SU-DHL-6 (cell line): Measurements from ENCODE around the gene INSC.

Source experiments
- H2AFZ ChIP-seq: fragments of 200-600 bp; sonication (generic); 2 replicates; pipeline ENCODE4 v1.6.1; 2014; ENCODE audit warnings: low read depth, mild to moderate bottlenecking, moderate library complexity, mixed read lengths, antibody characterized with exemption, low read length; ENCODE audit not compliant: severe bottlenecking
- H3F3A ChIP-seq: fragments of 200-600 bp; shearing (Covaris generic); 2 replicates; pipeline ENCODE4 v1.6.0; 2016; ENCODE audit warnings: antibody characterized with exemption, mild to moderate bottlenecking; ENCODE audit not compliant: insufficient read depth
- H3K27ac ChIP-seq: fragments of 200-600 bp; sonication (generic); 2 replicates; pipeline ENCODE4 v1.5.1; 2016; ENCODE audit warnings: low read depth, mild to moderate bottlenecking, low read length, moderate library complexity, mixed read lengths
- H3K27me3 ChIP-seq: fragments of 200-600 bp; sonication (generic), shearing (Covaris generic); 2 replicates; pipeline ENCODE4 v1.6.0; 2014; ENCODE audit warnings: mild to moderate bottlenecking, low read length
- H3K36me3 ChIP-seq: fragments of 200-600 bp; sonication (generic); 2 replicates; pipeline ENCODE4 v1.6.1; 2014; ENCODE audit warnings: mild to moderate bottlenecking, low read length, mixed read lengths
- H3K4me2 ChIP-seq: fragments of 300-600, 200-600 bp; shearing (Covaris generic), sonication (generic); 2 replicates; pipeline ENCODE4 v1.6.0; 2014; ENCODE audit warnings: low read length, low read depth, mild to moderate bottlenecking; ENCODE audit not compliant: poor library complexity, severe bottlenecking
- H3K4me3 ChIP-seq: fragments of 200-600 bp; sonication (generic); 2 replicates; pipeline ENCODE4 v1.5.1; 2014; ENCODE audit warnings: antibody characterized with exemption, low read length, mild to moderate bottlenecking, mixed read lengths; ENCODE audit not compliant: insufficient read depth, poor library complexity, severe bottlenecking
- H3K79me2 ChIP-seq: fragments of 200-600 bp; sonication (generic); 2 replicates; pipeline ENCODE4 v1.6.1; 2014; ENCODE audit warnings: mild to moderate bottlenecking, low read length, moderate library complexity; ENCODE audit not compliant: insufficient read depth
- H3K9ac ChIP-seq: fragments of 200-600 bp; sonication (generic); 2 replicates; pipeline ENCODE4 v1.7.0; 2014; ENCODE audit warnings: mild to moderate bottlenecking, low read length
- H3K9me2 ChIP-seq: fragments of 200-600 bp; sonication (generic); replicated peaks from 2 replicates; pipeline ENCODE4 v1.6.1; 2014; ENCODE audit warnings: low read length; ENCODE audit not compliant: insufficient read depth
- H3K9me3 ChIP-seq: fragments of 200-600 bp; sonication (generic); 2 replicates; pipeline ENCODE4 v1.6.1; 2014; ENCODE audit warnings: low read length, mixed read lengths; ENCODE audit not compliant: insufficient read depth
- H4K20me1 ChIP-seq: fragments of 200-600 bp; sonication (generic); 2 replicates; pipeline ENCODE4 v1.6.1; 2014; ENCODE audit warnings: low read depth, mild to moderate bottlenecking, antibody characterized with exemption, low read length, moderate library complexity, mixed read lengths
- CTCF ChIP-seq: fragments of 200-600 bp; sonication (generic); IDR thresholded peaks from one replicate; pipeline ENCODE4 v1.5.1; 2017; ENCODE audit warnings: antibody characterized with exemption, mild to moderate bottlenecking, low read length, moderate library complexity; ENCODE audit not compliant: insufficient read depth, poor library complexity, severe bottlenecking
- EZH2phosphoT487 ChIP-seq: fragments of 200-600 bp; sonication (generic), shearing (Covaris generic); conservative IDR thresholded peaks from 2 replicates; pipeline ENCODE4 v1.6.1; 2018; ENCODE audit warnings: mild to moderate bottlenecking, antibody characterized with exemption, low read length, moderate library complexity, mixed read lengths

The INSC gene

GRCh38 chr11:15196704-15197103 lies 82.0 kb downstream of the INSC start:
- Histone ChIP-seq H2AFZ (no peak overlapping the region), H3F3A (no peaks in the 10 kb centered on the region), H3K36me3 (no peaks in the 10 kb centered on the region), H3K27me3 (no peaks in the 10 kb centered on the region), H3K9me2 (no peaks in the 10 kb centered on the region), H4K20me1 (no peaks in the 10 kb centered on the region), H3K9ac (no peak overlapping the region), H3K79me2 (no peaks in the 10 kb centered on the region), H3K27ac (no peak overlapping the region), H3K4me3 (no peak overlapping the region), H3K9me3 (no peaks in the 10 kb centered on the region), H3K4me2 (no peak overlapping the region)
- TF ChIP-seq CTCF, result no peak
- no peak for TF ChIP-seq EZH2phosphoT487

- no peaks in the 10 kb centered on the region for H3F3A ChIP-seq
- no peak overlapping the region for H3K4me2 ChIP-seq
- no peaks in the 10 kb centered on the region for H3K36me3 ChIP-seq
- TF ChIP-seq EZH2phosphoT487 (no peak), CTCF (no peak)
- no peaks in the 10 kb centered on the region for H3K27me3 ChIP-seq
- no peak overlapping the region for H3K27ac ChIP-seq
- H3K9me2 ChIP-seq, result no peaks in the 10 kb centered on the region
- no peaks in the 10 kb centered on the region for H3K9me3 ChIP-seq
- H3K4me3 ChIP-seq, result no peak overlapping the region
- no peak overlapping the region for H3K9ac ChIP-seq
- no peak overlapping the region for H2AFZ ChIP-seq
- no peaks in the 10 kb centered on the region for H4K20me1 ChIP-seq
- no peaks in the 10 kb centered on the region for H3K79me2 ChIP-seq
These were observed 83.0 kb downstream of the INSC start for GRCh38 chr11:15197696-15198095.

- no peak overlapping the region for H3K4me2 ChIP-seq
- H3K9me3 ChIP-seq, result no peaks in the 10 kb centered on the region
- H3K36me3 ChIP-seq, result no peaks in the 10 kb centered on the region
- no peaks in the 10 kb centered on the region for H4K20me1 ChIP-seq
- TF ChIP-seq CTCF (no peak), EZH2phosphoT487 (no peak)
- H3F3A ChIP-seq, result no peaks in the 10 kb centered on the region
- H3K27me3 ChIP-seq, result no peaks in the 10 kb centered on the region
- no peak overlapping the region for H3K4me3 ChIP-seq
- H2AFZ ChIP-seq, result no peak overlapping the region
- no peak overlapping the region for H3K27ac ChIP-seq
- no peak overlapping the region for H3K9ac ChIP-seq
- no peaks in the 10 kb centered on the region for H3K9me2 ChIP-seq
- no peaks in the 10 kb centered on the region for H3K79me2 ChIP-seq
These were observed 83.6 kb downstream of the INSC start for GRCh38 chr11:15198284-15198683.
